ENCODE data around the gene DCST1. TPM values are rescaled to one million over a fixed set of nuclear protein-coding genes. Genes with fewer than 3 reads are reported as not detected.
A peak's percentile ranks its signal among the peaks of the same experiment; 100 is the strongest.

Gene DCST1
- polyA plus RNA-seq, 3 donors from 2014 or later: not detected

GRCh38 chr1:154996966-154997701 lies 36.5 kb upstream of the DCST1 start:
- Mint-ChIP-seq H3K4me1 (peaks cover 17 to 18% of the 10 kb centered on the region in 2 donors), H3K9me3 (no peaks in the 10 kb centered on the region), H3K27ac (no peak overlapping the region), H3K36me3 (no peaks in the 10 kb centered on the region), H3K27me3 (ENCODE audit: low read depth in 3 of 3) (peaks cover 0 to 9% (median 6%) of the 10 kb centered on the region in 3 donors), H3K4me3 (no peak overlapping the region)
- no peak for DNase-seq

GRCh38 chr1:154998201-154998780 lies 35.3 kb upstream of the DCST1 start:
- Mint-ChIP-seq H3K9me3 (no peaks in the 10 kb centered on the region), H3K27ac (peak overlapping the region in 1 of 6 donors; percentile 40), H3K4me3 (peak overlapping the region in 2 of 5 donors; percentile 26 to 42), H3K36me3 (no peaks in the 10 kb centered on the region), H3K27me3 (ENCODE audit: low read depth in 3 of 3) (peaks cover 0 to 10% (median 4%) of the 10 kb centered on the region in 3 donors), H3K4me1 (peaks cover 18 to 20% of the 10 kb centered on the region in 2 donors)
- DNase-seq: no peak

DNA sequence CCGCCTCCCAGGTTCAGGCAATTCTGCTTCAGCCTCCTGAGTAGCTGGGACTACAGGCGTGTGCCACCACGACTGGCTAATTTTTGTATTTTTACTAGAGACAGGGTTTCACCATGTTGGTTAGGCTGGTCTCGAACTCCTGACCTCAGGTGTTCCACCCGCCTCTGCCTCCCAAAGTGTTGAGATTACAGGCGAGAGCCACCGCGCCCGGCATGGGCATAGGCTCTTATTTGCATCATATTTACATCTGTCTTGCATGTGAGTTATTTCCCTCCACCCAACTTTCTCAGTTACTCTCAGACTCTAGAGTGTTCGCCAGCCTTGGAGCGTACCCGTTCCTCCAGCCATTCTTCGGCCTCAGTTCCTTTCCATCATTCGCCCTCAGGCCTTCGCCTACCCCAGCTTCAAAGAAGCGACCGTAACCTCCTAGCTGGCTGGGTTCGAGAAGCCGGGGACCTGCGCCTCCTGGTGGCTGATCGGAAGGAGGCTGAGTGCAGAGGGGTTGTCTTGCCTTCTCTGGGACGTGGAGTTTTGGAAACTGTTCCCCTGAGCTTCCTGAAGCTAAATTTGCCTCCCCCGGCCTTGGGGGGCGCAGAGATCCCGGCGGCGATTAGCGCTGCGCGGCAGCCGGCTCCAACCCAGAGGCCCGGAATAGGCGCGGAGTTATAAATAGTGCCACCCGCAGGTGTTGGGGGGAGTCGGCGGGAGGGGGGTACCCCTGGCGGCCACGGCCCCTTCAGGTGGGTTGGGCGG lies 34.6 kb upstream of the DCST1 start:
- peak overlapping the region; percentile 74 to 86 (median 82) for H3K4me3 Mint-ChIP-seq
- no peaks in the 10 kb centered on the region for H3K36me3 Mint-ChIP-seq
- H3K27ac Mint-ChIP-seq: peak overlapping the region; percentile 38 to 93 (median 52)
- H3K9me3 Mint-ChIP-seq: no peaks in the 10 kb centered on the region
- H3K4me1 Mint-ChIP-seq: peaks cover 25% of the 10 kb centered on the region in 2 donors
- DNase-seq: peak; percentile 47 to 53 (median 48)
- H3K27me3 Mint-ChIP-seq (ENCODE audit: low read depth in 3 of 3): peaks cover 0 to 10% (median 3%) of the 10 kb centered on the region in 3 donors

GRCh38 chr1:154999571-155000410 lies 33.8 kb upstream of the DCST1 start:
- H3K4me3 Mint-ChIP-seq: peak overlapping the region; percentile 84 to 90 (median 85)
- H3K4me1 Mint-ChIP-seq: peaks cover 32 to 33% of the 10 kb centered on the region in 2 donors
- H3K27me3 Mint-ChIP-seq (ENCODE audit: low read depth in 3 of 3): peaks cover 2 to 10% (median 2%) of the 10 kb centered on the region in 3 donors
- no peak for DNase-seq
- peak overlapping the region; percentile 40 to 91 (median 82) for H3K27ac Mint-ChIP-seq
- H3K36me3 Mint-ChIP-seq: no peaks in the 10 kb centered on the region
- no peaks in the 10 kb centered on the region for H3K9me3 Mint-ChIP-seq

- H3K27me3 Mint-ChIP-seq (ENCODE audit: low read depth in 3 of 3): peaks cover 2 to 10% (median 2%) of the 10 kb centered on the region in 3 donors
- H3K4me1 Mint-ChIP-seq: peaks cover 35 to 37% of the 10 kb centered on the region in 2 donors
- no peaks in the 10 kb centered on the region for H3K36me3 Mint-ChIP-seq
- H3K4me3 Mint-ChIP-seq: peak overlapping the region; percentile 85 to 97 (median 87)
- no peak for DNase-seq
- no peaks in the 10 kb centered on the region for H3K9me3 Mint-ChIP-seq
- peak overlapping the region; percentile 66 to 91 (median 84) for H3K27ac Mint-ChIP-seq
Observed at GRCh38 chr1:155000411-155000725, 33.3 kb upstream of the DCST1 start.

DNA sequence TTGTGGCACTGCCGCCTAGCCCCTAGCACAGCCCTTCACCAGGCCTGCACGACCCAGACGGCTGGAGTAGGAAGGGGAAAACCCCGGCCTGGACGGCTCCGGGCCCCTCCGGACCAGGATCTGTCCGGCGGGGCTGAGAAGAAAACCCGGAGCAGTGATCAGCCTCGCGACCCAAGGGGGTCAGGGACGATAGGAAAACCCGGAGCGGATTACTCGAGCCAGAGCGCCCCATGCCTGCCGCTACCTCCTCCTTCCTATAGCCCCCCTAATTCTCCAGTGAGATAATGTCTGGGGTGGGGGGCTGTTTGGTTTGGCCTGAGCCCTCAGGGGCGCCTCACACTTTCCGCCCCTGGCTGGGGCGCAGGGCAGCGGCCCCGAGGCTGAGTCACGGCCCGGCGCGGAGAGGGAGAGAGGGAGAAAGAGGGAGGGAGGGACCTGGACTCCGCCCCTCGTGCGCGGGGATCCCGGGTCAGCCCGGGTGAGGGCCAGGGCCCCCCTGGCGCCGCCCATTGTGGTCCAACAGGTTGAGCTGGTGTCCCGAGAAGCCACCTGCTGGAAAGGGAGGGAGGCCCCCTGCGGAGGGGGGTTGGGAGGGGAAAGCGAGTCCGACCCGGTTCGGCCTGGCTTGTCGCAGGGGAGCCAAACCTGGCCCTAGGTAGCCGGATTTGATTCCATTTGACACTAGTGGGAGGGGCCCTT lies 32.7 kb upstream of the DCST1 start:
- peak; percentile 73 to 79 (median 77) for DNase-seq
- peak overlapping the region; percentile 79 to 89 (median 86) for H3K27ac Mint-ChIP-seq
- H3K4me1 Mint-ChIP-seq: peaks cover 41 to 42% of the 10 kb centered on the region in 2 donors
- H3K36me3 Mint-ChIP-seq: no peaks in the 10 kb centered on the region
- peak overlapping the region; percentile 86 to 97 (median 93) for H3K4me3 Mint-ChIP-seq
- peaks cover 2 to 10% (median 2%) of the 10 kb centered on the region in 3 donors for H3K27me3 Mint-ChIP-seq (ENCODE audit: low read depth in 3 of 3)
- H3K9me3 Mint-ChIP-seq: no peaks in the 10 kb centered on the region

- peak overlapping the region; percentile 86 to 97 (median 93) for H3K4me3 Mint-ChIP-seq
Observed at GRCh38 chr1:155001425-155001674, 32.3 kb upstream of the DCST1 start.

DNA sequence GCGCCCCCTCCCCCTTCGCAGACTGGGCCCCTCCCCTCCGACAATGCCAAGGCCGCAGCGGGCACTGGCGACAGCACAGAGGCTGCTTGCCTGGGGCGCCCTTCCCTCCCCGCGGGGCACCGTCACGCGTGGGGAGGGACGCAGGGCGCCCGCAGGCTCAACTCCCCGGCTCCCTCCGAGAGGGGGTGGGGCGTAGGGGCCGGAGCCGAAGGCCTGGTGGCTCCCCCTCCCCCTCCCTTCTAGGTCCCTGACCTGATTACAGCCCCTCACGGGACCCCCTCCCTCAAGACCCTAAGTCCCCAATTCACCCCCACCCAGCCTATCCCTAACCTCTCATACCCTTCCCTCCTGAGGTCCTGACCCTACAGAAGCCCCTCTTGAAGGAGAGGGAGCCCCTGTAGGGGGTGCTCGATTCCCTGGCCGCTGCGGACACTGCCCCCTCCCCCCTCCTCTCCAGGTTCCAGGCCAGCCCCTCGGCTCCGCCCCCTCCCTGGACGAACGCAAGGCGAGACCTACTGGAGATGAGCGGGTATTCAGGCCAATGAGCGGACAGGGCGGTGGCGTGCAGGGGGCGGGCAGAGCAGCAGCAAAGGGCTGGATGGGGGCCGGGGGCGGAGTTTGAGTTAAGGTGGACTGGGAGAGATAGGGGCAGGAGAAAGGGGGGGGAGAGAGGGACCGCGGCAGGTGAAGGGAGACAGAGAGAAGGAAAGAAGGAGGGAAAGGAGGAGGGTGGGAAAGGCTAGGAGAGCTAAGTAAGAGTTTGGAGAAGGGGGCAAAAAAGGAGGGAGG lies 31.8 kb upstream of the DCST1 start:
- Mint-ChIP-seq H3K4me1 (peaks cover 50 to 52% of the 10 kb centered on the region in 2 donors), H3K36me3 (no peaks in the 10 kb centered on the region), H3K9me3 (no peaks in the 10 kb centered on the region), H3K27ac (peak overlapping the region; percentile 81 to 98 (median 90)), H3K4me3 (peak overlapping the region; percentile 89 to 97 (median 93)), H3K27me3 (ENCODE audit: low read depth in 3 of 3) (peaks cover 2 to 8% (median 2%) of the 10 kb centered on the region in 3 donors)
- peak; percentile 97 for DNase-seq

More at GRCh38 chr1:155001425-155001674, 32.3 kb upstream of the DCST1 start:
- H3K4me1 Mint-ChIP-seq: peaks cover 45 to 47% of the 10 kb centered on the region in 2 donors
- DNase-seq: no peak
- no peaks in the 10 kb centered on the region for H3K36me3 Mint-ChIP-seq
- peaks cover 2 to 8% (median 2%) of the 10 kb centered on the region in 3 donors for H3K27me3 Mint-ChIP-seq (ENCODE audit: low read depth in 3 of 3)
- no peaks in the 10 kb centered on the region for H3K9me3 Mint-ChIP-seq
- peak overlapping the region; percentile 79 to 89 (median 86) for H3K27ac Mint-ChIP-seq

GRCh38 chr1:155002464-155003226 lies 31.0 kb upstream of the DCST1 start, which contains the start of gene ZBTB7B:
Gene ZBTB7B, plus strand, starts transcription at chr1:155002802. Its CDS starts 11,859 bp downstream, at chr1:155014661.
- Mint-ChIP-seq H3K27me3 (ENCODE audit: low read depth in 3 of 3) (peaks cover 2 to 8% (median 2%) of the 10 kb centered on the region in 3 donors), H3K27ac (peak within 1 kb of the TSS; percentile 85 to 98 (median 90)), H3K4me1 (peaks cover 53% of the 10 kb centered on the region in 2 donors), H3K4me3 (peak within 1 kb of the TSS; percentile 95 to 98 (median 97)), H3K9me3 (no peaks in the 10 kb centered on the region), H3K36me3 (no peaks in the 10 kb centered on the region)
- DNase-seq: peak in 1 of 3 donors; percentile 28

- Mint-ChIP-seq H3K4me1 (peaks cover 51 to 53% of the 10 kb centered on the region in 2 donors), H3K27me3 (ENCODE audit: low read depth in 3 of 3) (peaks cover 2 to 8% (median 2%) of the 10 kb centered on the region in 3 donors), H3K36me3 (no peaks in the 10 kb centered on the region), H3K4me3 (peak overlapping the region; percentile 95 to 98 (median 97)), H3K9me3 (no peaks in the 10 kb centered on the region), H3K27ac (peak overlapping the region; percentile 85 to 93 (median 90))
- no peak for DNase-seq
Observed at GRCh38 chr1:155003227-155003765, 30.3 kb upstream of the DCST1 start.

DNA sequence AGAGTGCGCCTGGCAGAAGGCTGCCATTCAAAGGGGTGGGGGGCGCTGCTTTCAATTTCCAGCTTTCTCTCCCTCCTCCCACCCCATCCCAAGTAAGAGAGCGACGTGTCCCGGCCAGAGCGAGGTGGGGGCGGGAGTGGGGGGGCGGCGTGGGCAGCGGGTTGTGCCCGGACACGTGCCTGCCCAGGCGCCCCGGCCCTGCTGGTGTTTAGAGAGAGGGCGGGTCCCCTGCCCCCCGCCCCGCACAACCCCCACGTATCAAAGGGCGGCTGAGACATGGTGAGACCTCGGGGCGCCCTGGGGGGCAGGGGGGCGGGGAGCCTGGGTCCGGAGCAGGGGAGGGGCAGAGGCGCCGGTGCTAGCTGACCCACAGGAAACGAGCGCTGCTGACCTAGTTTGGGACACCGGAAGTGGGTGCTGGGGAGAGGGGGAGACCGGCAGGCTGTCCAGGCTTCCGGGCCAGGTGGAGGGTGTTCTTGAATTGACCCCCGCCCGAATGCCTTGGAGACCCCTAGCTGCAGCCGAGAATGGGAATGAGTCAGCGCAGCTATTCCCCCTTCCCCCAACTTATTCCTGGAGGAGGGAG lies 29.8 kb upstream of the DCST1 start:
- no peaks in the 10 kb centered on the region for H3K36me3 Mint-ChIP-seq
- no peak for DNase-seq
- H3K27me3 Mint-ChIP-seq (ENCODE audit: low read depth in 3 of 3): peaks cover 2 to 8% (median 2%) of the 10 kb centered on the region in 3 donors
- H3K9me3 Mint-ChIP-seq: peaks cover 0 to 1% (median 0%) of the 10 kb centered on the region in 6 donors
- H3K27ac Mint-ChIP-seq: peak overlapping the region; percentile 87 to 93 (median 90)
- H3K4me3 Mint-ChIP-seq: peak overlapping the region; percentile 95 to 98 (median 97)
- H3K4me1 Mint-ChIP-seq: peaks cover 50 to 53% of the 10 kb centered on the region in 2 donors
